Caco-2 (cell line): ENCODE data around the gene THOP1. TPM values are rescaled to one million over a fixed set of nuclear protein-coding genes. Genes with fewer than 3 reads are reported as not detected.
"Not testable (repeated sequence)": the region's sequence is repeated elsewhere in the genome, so short reads cannot be mapped to it uniquely, and the experiment has no call there.

ENCODE experiments used
- BruUV-seq: library from RNA; stranded (reverse); fragments of 400-500 nt; replicated peaks from 2 replicates; lab custom pipeline; 2021; lab: Mats Ljungman, UMichigan
- CTCF ChIA-PET: fragments of 300-600 bp; sonication (Branson Sonifier 250); formaldehyde crosslinking; loops from one replicate; lab custom pipeline; 2022; ENCODE audit warnings: antibody characterized with exemption; lab: Charles Lee
- POLR2A ChIA-PET: fragments of 300-600 bp; sonication (Branson Sonifier 250); formaldehyde crosslinking; loops from one replicate; lab custom pipeline; 2022; ENCODE audit warnings: antibody characterized with exemption; lab: Charles Lee
- DNase-seq, 2 experiments: peaks; one replicate each; pipeline versions ENCODE4 v3.0.0 to v3.0.0-alpha.2; 2020 to 2022
- H3K27me3 ChIP-seq: replicated peaks from 2 replicates; pipeline ENCODE4 v1.6.0; 2011; ENCODE audit warnings: low read length; ENCODE audit not compliant: control insufficient read depth, insufficient read depth
- H3K36me3 ChIP-seq: 2 replicates; pipeline ENCODE4 v1.5.1; 2011; ENCODE audit warnings: low read length; ENCODE audit not compliant: control insufficient read depth, insufficient read depth
- H3K4me1 ChIP-seq: fragments of 250-450 bp; sonication (Bioruptor Pico); 2 replicates; pipeline ENCODE4 v1.5.1; 2020; ENCODE audit warnings: mild to moderate bottlenecking
- H3K4me3 ChIP-seq: 2 replicates; pipeline ENCODE4 v1.5.1; 2011; ENCODE audit warnings: low read depth, mild to moderate bottlenecking, control low read depth, low read length
- H3K9me3 ChIP-seq: fragments of 250-450 bp; sonication (Bioruptor Pico); 2 replicates; pipeline ENCODE4 v1.5.1; 2020; ENCODE audit warnings: mild to moderate bottlenecking, moderate library complexity
- H3K27ac Mint-ChIP-seq: one replicate; pipeline ENCODE4 v1.8.0; 2022; ENCODE audit warnings: mixed read lengths; ENCODE audit not compliant: unreplicated experiment
- H3K27me3 Mint-ChIP-seq: one replicate; pipeline ENCODE4 v1.8.0; 2022; ENCODE audit warnings: mixed read lengths; ENCODE audit not compliant: insufficient read depth, unreplicated experiment
- H3K36me3 Mint-ChIP-seq: one replicate; pipeline ENCODE4 v1.8.0; 2022; ENCODE audit warnings: mild to moderate bottlenecking, mixed read lengths; ENCODE audit not compliant: insufficient read depth, unreplicated experiment
- H3K4me1 Mint-ChIP-seq: one replicate; pipeline ENCODE4 v1.8.0; 2022; ENCODE audit warnings: low read depth, mixed read lengths; ENCODE audit not compliant: unreplicated experiment
- H3K4me3 Mint-ChIP-seq: one replicate; pipeline ENCODE4 v1.8.0; 2022; ENCODE audit warnings: mild to moderate bottlenecking, moderate library complexity, mixed read lengths; ENCODE audit not compliant: unreplicated experiment
- H3K9me3 Mint-ChIP-seq: one replicate; pipeline ENCODE4 v1.8.0; 2022; ENCODE audit warnings: mixed read lengths; ENCODE audit not compliant: unreplicated experiment
- CTCF ChIP-seq, 2 experiments: fragments of 200-600 bp in 1 of 2; IDR thresholded peaks; 1 replicate in 1 of 2; 2 replicates in 1 of 2; pipeline versions ENCODE4 v1.5.1 to v1.8.0; 2011 to 2022; ENCODE audit warnings: antibody characterized with exemption in 1 of 2, control low read depth in 1 of 2, inconsistent platforms in 1 of 2, low read depth in 1 of 2, low read length in 1 of 2, mild to moderate bottlenecking in 1 of 2, moderate library complexity in 1 of 2; ENCODE audit not compliant: insufficient read depth in 1 of 2, severe bottlenecking in 1 of 2, unreplicated experiment in 1 of 2
- intact Hi-C: fragments of 100-400 bp; cut with micrococcal nuclease; formaldehyde crosslinking; loops from one replicate; pipeline ENCODE4 v1.10.0; 2022; ENCODE audit not compliant: unreplicated experiment
- total RNA-seq: library from RNA; stranded (reverse); gene quantifications from 2 replicates; pipeline ENCODE4 v1.2.3, GENCODE V29; 2022

The THOP1 gene
- total RNA-seq, 1 experiment from 2014 or later, result 118 TPM

- Mint-ChIP-seq H3K36me3 (peaks cover 64% of the 10 kb centered on the region), H3K9me3 (no peaks in the 10 kb centered on the region), H3K4me1 (no peaks in the 10 kb centered on the region), H3K4me3 (no peak overlapping the region), H3K27me3 (no peaks in the 10 kb centered on the region), H3K27ac (no peak overlapping the region)
- no peaks in the 10 kb centered on the region; the same call in 1 of the 2 replicates for H3K36me3 ChIP-seq
- POLR2A ChIA-PET, result no interaction called here
- H3K9me3 ChIP-seq, result no peaks in the 10 kb centered on the region
- TF ChIP-seq CTCF (IDR thresholded peaks at IDR 0.05; ENCODE audit: insufficient read depth in 1 of 2, low read depth in 1 of 2, low read length in 1 of 2, severe bottlenecking in 1 of 2, unreplicated experiment in 1 of 2), result no peak
- H3K4me1 ChIP-seq, result no peaks in the 10 kb centered on the region
- no TSS peak for BruUV-seq
- CTCF ChIA-PET, result no interaction called here
- intact Hi-C loops, result no loop called here
- no peak overlapping the region for H3K4me3 ChIP-seq
- no peaks in the 10 kb centered on the region for H3K27me3 ChIP-seq
- no peak for DNase-seq
Measured at GRCh38 chr19:2790557-2791271, 5.4 kb downstream of the THOP1 start.

GRCh38 chr19:2791440-2791839, 6.1 kb downstream of the THOP1 start:
- ChIA-PET CTCF (no interaction called here), POLR2A (no interaction called here)
- Histone ChIP-seq H3K4me3 (no peak overlapping the region), H3K27me3 (no peaks in the 10 kb centered on the region), H3K9me3 (no peaks in the 10 kb centered on the region), H3K4me1 (no peaks in the 10 kb centered on the region), H3K36me3 (no peaks in the 10 kb centered on the region; the same call in 1 of the 2 replicates)
- intact Hi-C loops, result no loop called here
- no peaks in the 10 kb centered on the region for H3K9me3 Mint-ChIP-seq
- H3K36me3 Mint-ChIP-seq, result peaks cover 67% of the 10 kb centered on the region
- no peak for TF ChIP-seq CTCF (IDR thresholded peaks at IDR 0.05; ENCODE audit: insufficient read depth in 1 of 2, low read depth in 1 of 2, low read length in 1 of 2, severe bottlenecking in 1 of 2, unreplicated experiment in 1 of 2)
- no peak overlapping the region for H3K27ac Mint-ChIP-seq
- no peaks in the 10 kb centered on the region for H3K4me1 Mint-ChIP-seq
- no TSS peak for BruUV-seq
- no peak overlapping the region for H3K4me3 Mint-ChIP-seq
- H3K27me3 Mint-ChIP-seq, result no peaks in the 10 kb centered on the region
- no peak for DNase-seq

GRCh38 chr19:2791876-2792275, 6.6 kb downstream of the THOP1 start:
- no peak for TF ChIP-seq CTCF (IDR thresholded peaks at IDR 0.05; ENCODE audit: insufficient read depth in 1 of 2, low read depth in 1 of 2, low read length in 1 of 2, severe bottlenecking in 1 of 2, unreplicated experiment in 1 of 2)
- intact Hi-C loops, result no loop called here
- no peak overlapping the region for H3K4me3 ChIP-seq
- no peaks in the 10 kb centered on the region for H3K27me3 Mint-ChIP-seq
- no peaks in the 10 kb centered on the region for H3K9me3 Mint-ChIP-seq
- POLR2A ChIA-PET, result no interaction called here
- no peak overlapping the region for H3K27ac Mint-ChIP-seq
- H3K36me3 ChIP-seq, result no peaks in the 10 kb centered on the region; the same call in 1 of the 2 replicates
- DNase-seq, result no peak
- H3K4me3 Mint-ChIP-seq, result no peak overlapping the region
- no peaks in the 10 kb centered on the region for H3K9me3 ChIP-seq
- peaks cover 70% of the 10 kb centered on the region for H3K36me3 Mint-ChIP-seq
- no TSS peak for BruUV-seq
- H3K27me3 ChIP-seq, result no peaks in the 10 kb centered on the region
- CTCF ChIA-PET, result no interaction called here
- H3K4me1 ChIP-seq, result no peaks in the 10 kb centered on the region
- H3K4me1 Mint-ChIP-seq, result no peaks in the 10 kb centered on the region

GRCh38 chr19:2792666-2793065, 7.4 kb downstream of the THOP1 start:
- H3K9me3 Mint-ChIP-seq, H3K4me3 Mint-ChIP-seq, H3K36me3 ChIP-seq, H3K27me3 ChIP-seq, POLR2A ChIA-PET, BruUV-seq, H3K4me3 ChIP-seq, CTCF ChIA-PET, H3K9me3 ChIP-seq, H3K4me1 Mint-ChIP-seq, H3K27ac Mint-ChIP-seq, intact Hi-C loops, H3K27me3 Mint-ChIP-seq, H3K4me1 ChIP-seq, DNase-seq: not testable (repeated sequence)
- peaks cover 69% of the 10 kb centered on the region for H3K36me3 Mint-ChIP-seq
